HG02870 (cell line): Measurements from ENCODE around the gene STIM2.

ENCODE experiments used
- ATAC-seq: cut with Tn5 transposase; IDR thresholded peaks from one replicate; pipeline ENCODE4 v1.9.1; 2021; ENCODE audit warnings: mild to moderate bottlenecking, moderate library complexity; ENCODE audit not compliant: unreplicated experiment

The STIM2 gene

GRCh38 chr4:26836539-26836938, 24.1 kb upstream of the STIM2 start:
- ATAC-seq: no peak

GRCh38 chr4:26837993-26838842, 22.4 kb upstream of the STIM2 start:
- ATAC-seq: no peak

- ATAC-seq: no peak
These were observed 21.6 kb upstream of the STIM2 start for GRCh38 chr4:26839016-26839415.

GRCh38 chr4:26839534-26839951, 21.1 kb upstream of the STIM2 start:
- no peak for ATAC-seq

- no peak for ATAC-seq
These were observed 19.9 kb upstream of the STIM2 start for GRCh38 chr4:26840786-26841185.

GRCh38 chr4:26842911-26843310, 17.7 kb upstream of the STIM2 start:
- no peak for ATAC-seq

GRCh38 chr4:26850528-26850927, 10.1 kb upstream of the STIM2 start:
- ATAC-seq: no peak

GRCh38 chr4:26851129-26851528, 9.5 kb upstream of the STIM2 start:
- no peak for ATAC-seq

- no peak for ATAC-seq
These were observed 5.9 kb upstream of the STIM2 start for GRCh38 chr4:26854701-26855100.

- ATAC-seq: no peak
These were observed 3.7 kb upstream of the STIM2 start for GRCh38 chr4:26856906-26857277.

- peak; percentile 38 for ATAC-seq
These were observed 3.2 kb upstream of the STIM2 start for GRCh38 chr4:26857278-26858034.

GRCh38 chr4:26858035-26858918, 2.4 kb upstream of the STIM2 start:
- ATAC-seq: no peak

- ATAC-seq: no peak
These were observed 1.7 kb upstream of the STIM2 start for GRCh38 chr4:26858947-26859401.

- ATAC-seq: no peak
These were observed 882 bp upstream of the STIM2 start for GRCh38 chr4:26859762-26860156.

GRCh38 chr4:26860922-26861433, 337 bp downstream of the STIM2 start:
- peak; percentile 18 for ATAC-seq

- ATAC-seq: peak; percentile 35
These were observed 969 bp downstream of the STIM2 start for GRCh38 chr4:26861434-26862186.

- no peak for ATAC-seq
These were observed 1.8 kb downstream of the STIM2 start for GRCh38 chr4:26862381-26862915.

GRCh38 chr4:26863512-26863911, 2.9 kb downstream of the STIM2 start:
- no peak for ATAC-seq

GRCh38 chr4:26864899-26865298, 4.3 kb downstream of the STIM2 start:
- no peak for ATAC-seq

GRCh38 chr4:26866203-26866602, 5.6 kb downstream of the STIM2 start:
- ATAC-seq: no peak
